Cerebellar nuclear complex (tissue), 1 donor: ENCODE results near the gene SLC9A8.
"Not testable (repeated sequence)": the region's sequence is repeated elsewhere in the genome, so short reads cannot be mapped to it uniquely, and the experiment has no call there.

Experiments
- DNase-seq, 2 experiments: peaks; one replicate each; lab custom pipeline; 2025; lab: John Stamatoyannopoulos, UW

Gene SLC9A8

DNA sequence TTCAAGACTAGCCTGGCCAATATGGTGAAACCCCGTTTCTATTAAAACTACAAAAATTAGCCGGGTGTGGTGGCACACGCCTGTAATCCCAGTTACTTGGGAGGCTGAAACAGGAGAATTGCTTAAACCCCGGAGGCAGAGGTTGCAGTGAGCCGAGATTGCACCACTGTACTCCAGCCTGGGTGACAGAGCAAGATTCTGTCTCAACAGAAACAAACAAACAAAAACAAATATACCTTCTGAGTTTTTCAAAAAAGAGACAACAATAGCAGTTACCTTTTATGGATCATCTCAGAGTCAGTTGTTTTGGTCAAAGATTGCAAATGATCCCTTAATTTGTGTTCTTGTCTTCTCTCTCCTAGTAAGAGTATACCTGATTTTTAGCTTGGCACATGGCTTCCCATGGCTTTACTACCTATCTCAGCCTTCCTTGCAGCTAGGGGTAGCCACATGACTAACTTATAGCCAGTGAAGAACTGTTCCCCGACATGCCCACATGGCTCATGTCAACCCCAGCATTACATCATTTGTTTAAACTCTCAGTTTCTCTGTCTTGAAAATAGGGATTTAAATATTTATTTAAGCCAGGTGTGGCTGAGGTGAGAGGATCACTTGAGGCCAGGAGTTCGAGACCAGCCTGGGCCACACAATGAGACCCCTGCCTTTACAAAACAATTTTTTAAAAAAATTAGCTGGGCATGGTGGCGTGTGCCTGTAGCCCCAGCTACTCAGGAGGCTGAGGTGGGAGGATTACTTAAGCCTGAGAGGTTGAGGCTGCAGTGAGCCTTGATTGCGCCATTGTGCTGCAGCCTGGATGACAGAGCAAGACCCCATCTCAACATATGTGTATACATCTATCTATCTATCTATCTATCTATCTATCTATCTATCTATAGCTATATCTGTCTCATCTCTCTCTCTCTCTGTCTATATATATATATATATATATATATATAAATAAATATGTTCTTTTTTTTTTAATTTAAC, 25.0 kb upstream of the SLC9A8 start:
- no peak for DNase-seq

DNA sequence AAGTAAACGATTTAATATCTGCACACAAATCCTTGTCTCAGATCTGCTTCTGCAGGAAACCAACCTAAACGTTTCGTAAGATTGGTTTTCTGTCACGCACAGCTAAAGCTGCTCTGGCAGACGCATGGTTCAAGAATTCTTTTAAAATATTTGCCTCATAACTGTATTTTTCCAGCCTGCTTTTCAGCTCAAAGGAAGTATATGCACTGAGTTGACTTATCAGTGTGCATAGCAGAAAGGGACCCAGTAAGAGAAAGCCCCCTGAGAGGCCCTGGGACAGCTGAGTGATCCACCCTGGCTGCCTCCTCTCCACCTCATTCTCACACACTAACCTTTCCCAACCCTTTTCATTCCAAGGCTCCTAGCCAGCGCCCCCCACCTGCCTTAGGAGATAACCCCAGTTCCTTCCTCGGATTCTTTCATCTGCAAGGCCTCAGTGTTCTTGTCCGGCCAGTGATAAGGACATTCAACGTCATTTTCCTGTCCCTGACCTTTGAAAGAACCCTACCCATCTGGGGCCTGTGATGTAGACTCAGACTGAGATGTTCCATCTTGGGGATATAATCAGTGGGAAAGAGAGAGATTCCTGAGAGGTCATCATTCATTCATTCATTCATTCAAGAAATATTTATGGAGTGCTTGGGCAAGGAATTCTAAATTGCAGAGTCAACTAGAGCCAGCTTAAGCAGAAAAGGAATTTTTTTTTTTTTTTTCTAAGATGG, 22.4 kb upstream of the SLC9A8 start:
- DNase-seq = no peak

DNA sequence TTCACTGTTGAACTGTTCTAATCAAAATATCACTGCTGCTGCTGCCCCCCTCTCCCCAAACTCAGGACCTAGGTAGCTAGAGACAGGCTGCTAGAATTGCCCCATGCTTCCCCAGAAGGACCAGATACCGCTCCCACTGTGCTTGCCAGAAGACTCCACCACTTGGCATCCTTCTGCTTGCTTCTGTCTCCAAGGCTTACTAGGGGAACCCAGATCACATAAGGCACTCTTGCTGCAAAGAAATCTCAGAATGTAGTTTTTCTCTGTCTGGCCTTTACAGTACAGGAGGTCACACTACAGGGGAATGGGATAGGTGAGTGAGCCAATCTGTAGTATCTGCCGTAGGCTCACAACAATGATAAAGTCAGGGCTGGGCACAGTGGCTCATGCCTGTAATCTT, 21.5 kb upstream of the SLC9A8 start:
- no peak for DNase-seq

DNA sequence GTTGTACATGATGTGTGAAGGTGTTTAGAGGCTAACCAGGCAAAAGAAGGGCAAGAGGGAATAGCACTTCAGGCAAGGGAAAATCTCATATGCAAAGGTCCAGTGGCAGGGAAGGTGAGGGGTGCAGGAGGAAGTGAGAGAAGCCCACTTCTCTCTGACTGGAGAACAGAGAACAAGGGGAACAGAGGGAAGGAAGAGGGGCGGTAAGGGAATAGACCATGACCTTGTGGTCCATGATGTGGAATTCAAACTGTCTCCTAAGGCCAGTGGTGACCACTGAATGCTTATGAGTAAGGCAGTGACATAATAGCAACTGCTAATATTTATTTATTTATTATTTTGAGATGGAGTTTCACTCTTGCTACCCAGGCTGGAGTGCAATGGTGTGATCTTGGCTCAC, 20.6 kb upstream of the SLC9A8 start:
- no peak for DNase-seq

DNA sequence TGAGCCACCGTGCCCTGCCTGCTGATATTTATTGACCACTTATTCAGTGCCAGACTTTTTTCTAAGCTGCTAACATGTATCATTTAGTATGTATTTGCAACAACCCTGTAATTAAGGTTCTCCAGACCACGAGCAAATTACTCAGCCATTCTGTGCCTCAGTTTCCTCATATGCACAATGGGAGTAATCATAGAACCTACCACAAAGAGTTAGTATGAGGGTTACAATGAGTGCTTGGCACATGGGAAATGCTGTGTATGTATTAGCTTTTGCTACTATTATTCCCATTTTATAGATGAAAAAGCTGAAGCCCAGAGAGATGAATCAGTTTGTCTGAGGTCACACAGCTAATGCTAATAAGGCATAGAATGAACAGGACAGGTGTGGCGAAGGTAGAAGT, 20.0 kb upstream of the SLC9A8 start:
- no peak for DNase-seq

DNA sequence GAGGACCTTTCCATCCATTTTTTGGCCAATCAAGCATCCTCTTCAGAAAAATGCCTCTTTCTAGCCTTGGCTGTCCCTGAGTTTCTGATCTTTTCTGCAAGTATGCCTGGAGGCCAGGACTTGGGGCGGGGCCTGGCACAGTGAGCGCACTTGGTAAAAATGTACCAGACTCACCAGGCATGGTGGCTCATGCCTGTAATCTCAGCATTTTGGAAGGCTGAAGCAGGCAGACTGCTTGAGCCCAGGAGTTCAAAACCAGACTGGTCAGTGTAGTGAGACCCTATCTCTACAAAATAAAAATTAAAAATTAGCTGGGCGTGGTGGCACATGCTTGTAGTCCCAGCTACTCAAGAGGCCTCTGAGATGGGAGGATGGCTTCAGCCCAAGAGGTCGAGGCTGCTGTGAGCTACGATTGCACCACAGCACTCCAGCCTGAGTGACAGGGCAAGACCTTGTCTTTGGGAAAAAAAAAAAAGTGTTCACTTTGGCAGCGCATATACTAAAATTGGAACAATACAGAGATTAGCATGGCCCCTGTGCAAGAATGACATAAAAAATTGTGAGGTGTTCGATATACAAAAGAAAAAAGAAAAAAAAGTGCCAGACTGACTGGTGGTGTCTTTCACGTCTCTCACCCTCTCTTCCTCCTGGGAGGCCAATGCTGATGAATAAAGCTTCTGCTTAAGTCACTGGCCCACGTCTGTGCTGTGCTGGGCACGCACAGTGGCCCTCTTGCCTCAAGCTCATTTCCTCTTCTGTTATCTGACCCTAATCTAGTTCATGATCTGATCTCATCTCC, 18.1 kb upstream of the SLC9A8 start:
- DNase-seq = no peak

DNA sequence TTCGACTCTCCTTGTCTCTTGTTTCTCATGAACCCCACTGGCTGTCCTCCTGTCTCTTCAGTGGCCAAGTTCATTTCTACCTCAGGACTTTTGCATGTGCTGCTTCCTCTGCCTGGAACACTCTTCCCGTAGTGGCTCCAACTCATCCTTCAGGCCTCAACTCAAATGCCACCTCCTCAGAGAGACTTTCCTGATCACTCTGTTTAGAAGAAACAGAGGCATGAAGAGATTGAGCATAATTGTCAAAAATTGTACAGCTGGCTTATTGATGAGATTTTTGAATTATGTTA, 17.5 kb upstream of the SLC9A8 start:
- DNase-seq = no peak

DNA sequence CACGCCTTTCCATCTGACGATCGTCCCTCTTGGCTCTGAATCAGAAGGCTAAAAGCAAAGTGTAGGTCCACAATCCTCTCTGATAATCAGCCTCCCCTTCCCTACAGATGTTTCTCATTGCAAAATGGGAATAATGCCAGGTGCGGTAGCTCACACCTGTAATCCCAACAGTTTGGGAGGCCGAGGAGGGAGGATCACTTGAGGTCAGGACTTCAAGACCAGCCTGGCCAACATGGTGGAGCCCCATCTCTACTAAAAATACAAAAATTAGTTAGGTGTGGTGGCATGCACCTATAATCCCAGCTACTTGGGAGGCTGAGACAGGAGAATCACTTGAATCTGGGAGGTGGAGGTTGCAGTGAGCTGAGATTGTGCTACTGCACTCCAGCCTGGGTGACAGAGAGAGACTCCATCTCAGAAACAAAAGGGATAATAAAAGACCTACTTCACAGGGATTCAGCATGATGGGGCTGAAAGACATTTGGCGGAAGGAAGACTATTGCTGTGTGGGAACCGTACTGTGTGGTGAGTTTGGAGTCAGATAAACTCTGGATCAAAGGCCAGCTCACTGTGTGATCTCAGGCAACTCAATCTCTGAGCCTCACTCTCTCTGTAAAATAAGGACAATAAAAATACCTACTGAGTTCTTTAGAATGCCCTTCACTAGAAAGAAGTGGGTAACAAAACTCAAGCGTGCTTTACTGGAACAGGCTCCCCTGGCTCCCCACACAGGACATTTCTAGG, 15.9 kb upstream of the SLC9A8 start:
- no peak for DNase-seq

DNA sequence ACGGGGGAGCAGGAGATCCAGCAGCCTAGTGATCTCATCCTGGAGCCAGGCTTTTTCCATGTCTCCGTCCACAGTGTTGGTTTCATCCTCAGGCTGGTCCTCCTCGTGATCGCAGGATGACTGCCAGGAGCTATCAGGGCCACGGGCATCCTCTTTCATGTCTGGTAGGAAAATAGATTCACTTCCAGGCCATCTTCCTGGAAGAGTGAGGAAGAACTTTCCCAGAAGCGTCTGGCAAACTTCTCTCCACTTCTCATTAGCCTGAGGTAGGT, 15.3 kb upstream of the SLC9A8 start:
- no peak for DNase-seq

DNA sequence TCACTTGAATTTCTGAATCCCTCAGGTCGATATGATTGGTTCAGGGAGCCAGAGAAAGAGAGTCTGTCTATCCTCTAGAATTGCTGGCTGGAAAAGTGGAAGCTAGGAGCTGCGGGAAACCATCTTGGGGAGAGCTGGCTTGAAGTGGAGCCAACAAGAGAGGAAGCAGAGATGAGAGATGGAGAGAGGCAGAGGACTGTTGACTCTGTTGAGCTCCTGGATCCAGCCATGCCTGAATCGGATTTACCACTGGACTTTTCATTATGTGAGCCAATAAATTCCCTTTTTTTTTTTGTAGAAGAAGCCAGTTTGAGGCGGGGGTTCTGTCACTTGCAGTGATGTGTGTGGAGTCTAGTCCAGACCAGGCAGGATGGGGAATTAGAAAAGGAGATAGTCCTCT, 13.9 kb upstream of the SLC9A8 start:
- DNase-seq = no peak

DNA sequence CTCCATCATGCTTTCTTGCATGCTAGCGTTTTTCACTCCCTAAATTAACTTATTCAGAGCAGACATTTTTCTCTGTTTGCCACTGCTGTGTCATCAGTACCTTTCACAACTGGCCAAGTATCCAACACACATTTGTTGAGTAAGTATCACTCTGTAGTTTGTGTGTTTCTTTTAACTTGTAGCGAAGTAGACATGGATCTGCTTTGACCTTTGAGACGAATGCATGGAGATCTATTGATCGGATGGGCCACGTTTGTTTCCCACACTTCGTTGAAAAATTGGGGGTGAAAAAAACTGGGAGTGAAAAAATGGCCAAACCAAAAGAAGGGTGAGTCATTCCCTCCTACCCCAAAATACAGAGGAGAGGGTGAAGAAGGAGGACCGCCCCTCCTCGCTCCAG, 12.9 kb upstream of the SLC9A8 start:
- no peak for DNase-seq

DNA sequence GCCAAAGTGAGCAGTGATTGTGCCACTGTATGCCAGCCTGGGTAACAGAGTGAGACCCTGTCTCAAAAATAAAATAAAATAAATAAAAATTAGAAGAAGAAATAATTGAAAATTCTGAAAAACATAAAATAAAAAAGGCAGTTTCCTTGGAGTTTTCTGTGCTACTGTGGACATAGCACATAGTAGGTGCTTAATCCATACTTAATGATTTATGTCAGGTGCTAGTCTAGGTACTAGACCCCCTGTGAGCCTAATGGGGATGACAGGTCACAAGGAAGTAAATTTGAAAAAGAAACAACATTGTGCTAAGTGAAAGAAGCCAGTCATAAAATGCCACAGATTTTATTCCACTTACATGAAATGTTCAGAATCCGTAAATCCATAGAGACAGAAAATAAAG, 9.2 kb upstream of the SLC9A8 start:
- no peak for DNase-seq

DNA sequence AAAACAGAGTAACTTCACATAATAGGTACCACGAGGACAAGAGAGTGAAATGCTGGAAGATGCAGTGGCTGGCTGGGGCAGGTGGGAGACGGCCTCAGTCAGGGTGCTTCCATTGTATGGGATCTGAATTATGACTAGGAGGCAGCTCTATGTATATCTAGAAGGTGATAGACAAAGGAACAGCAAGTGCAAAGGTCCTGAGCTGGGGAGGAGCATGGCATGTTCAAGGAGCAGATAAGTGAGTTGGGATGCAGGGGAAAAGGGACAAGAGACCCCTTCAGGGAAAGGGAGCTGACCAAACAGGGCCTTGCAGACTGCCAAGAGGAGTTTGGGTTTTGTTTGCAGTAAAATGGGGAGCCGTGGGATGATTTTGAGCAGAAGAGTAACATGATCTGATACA, 8.3 kb upstream of the SLC9A8 start:
- no peak for DNase-seq

DNA sequence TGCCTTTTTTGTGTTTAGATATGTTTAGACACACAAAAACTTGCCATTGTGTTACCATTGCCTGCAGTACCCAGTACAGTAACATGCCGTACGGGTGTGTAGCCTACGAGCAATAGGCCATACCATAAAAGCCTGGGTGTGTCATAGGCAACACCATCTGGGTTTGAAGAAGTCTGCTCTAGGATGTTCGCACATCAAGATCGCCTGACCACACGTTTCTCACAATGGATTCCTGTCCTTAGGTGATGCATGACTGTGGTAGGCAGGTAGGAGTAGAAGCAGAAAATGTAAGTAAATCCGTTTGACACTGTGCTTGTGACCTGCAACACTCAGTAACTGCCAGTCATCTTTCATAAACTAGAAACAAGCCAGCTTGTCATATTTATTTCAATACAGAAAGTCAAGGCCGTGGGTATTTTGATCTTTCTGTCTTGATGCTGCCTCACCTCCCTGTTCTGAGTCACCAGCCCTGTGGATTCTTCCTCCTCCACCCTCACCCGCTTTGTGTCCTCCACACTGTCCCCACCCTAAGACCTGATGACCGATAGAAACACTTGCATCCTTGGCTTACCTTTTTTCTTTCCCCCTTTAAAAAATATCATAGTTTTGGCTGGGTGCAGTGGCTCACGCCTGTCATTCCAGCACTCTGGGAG, 7.3 kb upstream of the SLC9A8 start:
- DNase-seq = not testable (repeated sequence)

DNA sequence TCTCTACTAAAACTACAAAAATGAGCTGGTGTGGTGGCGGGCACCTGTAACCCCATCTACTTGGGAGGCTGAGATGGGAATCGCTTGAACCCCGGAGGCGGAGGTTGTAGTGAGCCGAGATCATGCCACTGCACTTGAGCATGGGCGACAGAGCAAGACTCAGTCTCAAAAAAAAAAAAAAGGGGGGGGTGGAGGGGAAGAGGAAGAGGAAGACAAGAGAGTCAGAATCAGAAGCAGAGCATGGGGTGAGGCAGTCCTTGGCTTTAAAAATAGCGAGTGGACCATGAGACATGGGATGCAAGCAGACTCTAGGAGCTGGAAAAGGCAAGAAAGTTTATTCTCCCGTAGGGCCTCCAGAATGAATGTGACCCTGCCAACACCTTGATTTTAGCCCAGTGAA, 3.9 kb upstream of the SLC9A8 start:
- no peak for DNase-seq

DNA sequence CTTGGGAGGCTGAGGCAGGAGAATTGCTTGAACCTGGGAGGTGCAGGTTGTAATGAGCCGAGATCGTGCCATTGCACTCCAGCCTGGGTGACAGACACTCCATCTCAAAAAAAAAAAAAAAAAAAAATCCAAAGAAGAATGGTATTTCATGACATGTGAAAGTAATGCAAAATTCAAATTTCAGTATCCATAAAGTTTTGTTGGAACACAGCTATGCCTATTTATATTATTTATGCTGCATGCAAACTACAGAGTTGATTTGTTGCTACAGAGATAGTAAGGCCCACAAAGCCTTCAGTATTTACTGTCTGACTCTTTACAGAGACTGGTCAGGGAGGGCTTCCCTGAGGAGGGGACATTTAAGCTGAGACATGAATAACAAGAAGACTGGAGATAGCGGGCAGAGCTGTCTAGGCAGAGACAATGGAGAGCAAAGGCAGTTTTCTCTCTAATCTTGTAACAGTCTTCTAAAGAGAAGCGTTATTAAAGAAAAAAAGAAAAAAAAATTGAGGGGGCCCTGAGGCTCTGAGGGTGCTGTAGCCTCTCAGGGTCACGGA, 2.7 kb upstream of the SLC9A8 start:
- no peak for DNase-seq

DNA sequence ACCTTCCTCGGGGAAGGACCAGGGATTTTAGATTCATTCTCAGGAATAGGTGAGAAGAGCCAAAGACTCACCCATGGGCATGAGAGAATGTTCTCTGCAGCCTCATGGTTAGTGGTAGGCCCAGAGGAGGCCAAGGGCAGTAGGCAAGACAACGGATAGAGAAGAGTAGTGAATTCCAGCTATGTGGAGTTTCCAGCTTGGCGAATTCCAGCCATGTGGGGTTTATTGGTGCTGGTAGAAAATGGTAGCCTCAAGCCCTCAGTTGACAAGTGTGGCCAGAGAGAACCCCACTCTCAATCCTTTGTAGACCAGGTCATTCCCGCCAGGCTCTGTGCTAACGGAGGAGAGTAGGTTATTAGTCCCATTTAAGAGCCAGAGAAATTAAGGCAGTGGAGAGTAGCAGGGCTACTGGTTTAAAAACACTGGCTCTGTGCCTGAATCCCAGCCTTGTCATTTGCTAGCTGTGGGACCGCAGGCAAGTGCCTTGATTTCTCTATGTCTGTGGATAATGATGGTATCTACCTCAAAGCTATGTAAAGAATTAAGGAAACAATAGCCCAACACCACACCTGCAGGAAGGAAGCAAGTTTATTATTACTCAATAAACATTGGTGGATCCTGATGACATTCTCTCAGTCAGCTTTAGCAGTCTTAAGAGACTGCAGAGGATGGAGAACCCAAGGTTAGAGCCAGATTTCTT, 2.0 kb upstream of the SLC9A8 start:
- no peak for DNase-seq

DNA sequence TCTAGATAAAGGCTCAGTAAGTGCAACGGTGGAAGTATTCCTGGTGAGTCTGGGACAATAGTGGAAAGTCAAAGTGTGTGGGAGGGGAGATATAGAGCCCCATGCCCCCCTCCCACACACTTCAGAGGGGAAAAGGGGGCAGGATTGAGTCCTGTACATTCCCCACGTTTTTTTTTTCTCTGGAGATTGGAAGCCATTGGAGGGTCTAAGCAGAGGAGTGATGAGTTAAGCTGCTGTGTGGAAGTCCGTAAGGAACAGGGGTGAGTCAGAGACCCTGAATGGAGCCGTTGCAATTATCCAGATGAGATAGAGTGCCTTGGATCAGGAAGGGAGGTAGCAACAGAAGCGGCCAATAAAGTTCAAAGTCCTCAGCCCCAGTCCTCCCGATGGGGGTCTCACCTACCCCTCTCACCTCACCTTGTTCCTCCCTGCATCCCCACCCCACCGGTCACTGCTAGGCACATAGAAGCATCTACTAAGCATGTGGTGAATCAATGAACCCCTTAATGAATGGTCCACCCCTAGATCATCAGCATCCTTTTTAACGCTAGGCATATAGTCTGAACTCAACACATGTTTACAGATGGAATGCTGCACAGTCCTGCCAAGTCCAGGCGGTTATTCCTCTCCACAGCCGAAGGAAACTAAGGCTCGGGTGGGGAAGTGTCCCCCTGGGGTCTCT, 662 bp upstream of the SLC9A8 start:
- no peak for DNase-seq

DNA sequence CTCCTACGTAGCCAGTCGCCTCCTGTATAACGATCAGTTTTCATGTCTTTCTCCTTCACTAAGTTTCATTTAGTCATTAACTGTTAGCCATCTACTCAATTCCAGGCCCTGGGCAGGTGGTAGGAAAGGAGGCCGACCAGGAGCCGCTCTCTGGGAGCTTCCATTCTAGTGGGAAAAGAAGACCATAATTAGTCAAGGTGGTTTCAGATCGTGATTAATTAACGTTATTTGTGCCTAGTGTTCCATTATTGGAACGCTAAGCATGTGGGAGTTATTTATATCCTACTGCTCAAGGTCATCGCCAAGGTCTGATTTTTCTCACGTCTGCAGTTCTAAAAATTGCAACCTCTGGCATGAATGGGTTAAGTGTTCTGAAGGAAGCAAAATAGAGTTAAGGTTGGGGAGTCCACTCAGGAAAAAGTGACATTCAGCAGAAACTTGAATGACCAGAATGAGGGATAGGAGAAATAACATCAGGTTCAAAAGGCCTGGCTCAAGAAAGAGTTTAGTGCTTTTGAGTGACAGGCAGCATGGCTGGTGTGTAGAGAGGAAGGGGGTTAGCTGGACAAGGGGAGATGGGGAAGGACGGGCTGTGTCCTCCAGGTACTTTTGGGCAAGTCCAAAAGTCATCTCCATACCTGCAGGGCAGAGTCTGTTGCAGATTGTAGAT, 812 bp downstream of the SLC9A8 start:
- DNase-seq = no peak
